Neural cell (in vitro differentiated cells): ENCODE results near the gene RCSD1. TPM values are rescaled to one million over a fixed set of nuclear protein-coding genes. Genes with fewer than 3 reads are reported as not detected.

Source experiments
- H2AFZ ChIP-seq: fragments of 200-600, 300-800 bp; sonication (generic), shearing (Covaris generic); 2 replicates; pipeline ENCODE4 v1.6.0; 2014; ENCODE audit warnings: low read depth, mild to moderate bottlenecking, antibody characterized with exemption, low read length, moderate library complexity
- H3F3A ChIP-seq: fragments of 200-600 bp; shearing (Covaris generic); 2 replicates; pipeline ENCODE4 v1.6.1; 2016; ENCODE audit warnings: mild to moderate bottlenecking, moderate library complexity, mixed read lengths, antibody characterized with exemption, low read length; ENCODE audit not compliant: insufficient read depth, poor library complexity, severe bottlenecking
- H3K27ac ChIP-seq: fragments of 200-600, 300-800 bp; sonication (generic), shearing (Covaris generic); 2 replicates; pipeline ENCODE4 v1.5.1; 2014; ENCODE audit warnings: mild to moderate bottlenecking, low read length, moderate library complexity
- H3K27me3 ChIP-seq: fragments of 300-800, 200-600 bp; sonication (generic), shearing (Covaris generic); 2 replicates; pipeline ENCODE4 v1.6.0; 2014; ENCODE audit warnings: mild to moderate bottlenecking, low read depth, low read length, moderate library complexity; ENCODE audit not compliant: insufficient read depth
- H3K36me3 ChIP-seq: fragments of 300-800, 200-600 bp; sonication (generic), shearing (Covaris generic); 2 replicates; pipeline ENCODE4 v1.5.1; 2014; ENCODE audit warnings: mild to moderate bottlenecking, antibody characterized with exemption, low read length, moderate library complexity; ENCODE audit not compliant: insufficient read depth
- H3K4me2 ChIP-seq: fragments of 300-800, 200-600 bp; sonication (generic), shearing (Covaris generic); 2 replicates; pipeline ENCODE4 v1.6.0; 2014; ENCODE audit warnings: mild to moderate bottlenecking, low read length
- H3K4me3 ChIP-seq: fragments of 300-800, 200-600 bp; sonication (generic), shearing (Covaris generic); 2 replicates; pipeline ENCODE4 v1.5.1; 2014; ENCODE audit warnings: mild to moderate bottlenecking, low read length, moderate library complexity
- H3K79me2 ChIP-seq: fragments of 200-600 bp; shearing (Covaris generic); replicated peaks from 2 replicates; pipeline ENCODE4 v1.6.0; 2014; ENCODE audit warnings: mild to moderate bottlenecking, low read length, moderate library complexity; ENCODE audit not compliant: insufficient read depth
- H3K9ac ChIP-seq: fragments of 300-800, 200-600 bp; sonication (generic), shearing (Covaris generic); 2 replicates; pipeline ENCODE4 v1.6.1; 2016; ENCODE audit warnings: mild to moderate bottlenecking, low read length, mixed read lengths
- H3K9me2 ChIP-seq: fragments of 200-600 bp; shearing (Covaris generic); 2 replicates; pipeline ENCODE4 v1.6.1; 2016; ENCODE audit warnings: mild to moderate bottlenecking, low read length, mixed read lengths; ENCODE audit not compliant: insufficient read depth
- H3K9me3 ChIP-seq: fragments of 200-600, 300-800 bp; sonication (generic), shearing (Covaris generic); 2 replicates; pipeline ENCODE4 v1.6.1; 2016; ENCODE audit warnings: mild to moderate bottlenecking, mixed run types, low read length, moderate library complexity, mixed read lengths
- H4K20me1 ChIP-seq: fragments of 200-600 bp; shearing (Covaris generic); 2 replicates; pipeline ENCODE4 v1.6.1; 2016; ENCODE audit warnings: mild to moderate bottlenecking, mixed run types; ENCODE audit not compliant: insufficient read depth
- EP300 ChIP-seq: fragments of 450-650 bp; conservative IDR thresholded peaks from 2 replicates; pipeline ENCODE4 v1.6.1; 2014; ENCODE audit warnings: antibody characterized with exemption, mild to moderate bottlenecking, moderate library complexity; ENCODE audit not compliant: poor library complexity, severe bottlenecking
- EZH2 ChIP-seq: fragments of 200-600, 300-800 bp; shearing (Covaris generic), sonication (generic); IDR thresholded peaks from 2 replicates; pipeline ENCODE4 v1.6.1; 2014; ENCODE audit warnings: antibody characterized with exemption, low read length, borderline replicate concordance, mild to moderate bottlenecking; ENCODE audit not compliant: insufficient read depth, poor library complexity, severe bottlenecking
- MXI1 ChIP-seq: fragments of 450-650 bp; conservative IDR thresholded peaks from 2 replicates; pipeline ENCODE4 v1.6.1; 2014; ENCODE audit warnings: antibody characterized with exemption, mild to moderate bottlenecking; ENCODE audit not compliant: poor library complexity, severe bottlenecking
- POLR2AphosphoS5 ChIP-seq: IDR thresholded peaks from 2 replicates; pipeline ENCODE4 v1.6.1; 2012
- RAD21 ChIP-seq: fragments of 450-650 bp; conservative IDR thresholded peaks from 2 replicates; pipeline ENCODE4 v1.6.1; 2014; ENCODE audit warnings: antibody characterized with exemption, mild to moderate bottlenecking, moderate library complexity
- SMC3 ChIP-seq: fragments of 450-650 bp; conservative IDR thresholded peaks from 2 replicates; pipeline ENCODE4 v1.6.1; 2014; ENCODE audit warnings: antibody characterized with exemption, mild to moderate bottlenecking, moderate library complexity; ENCODE audit not compliant: poor library complexity
- TAF1 ChIP-seq: IDR thresholded peaks from 2 replicates; pipeline ENCODE4 v1.6.1; 2012; ENCODE audit warnings: low read depth
- polyA plus RNA-seq: library from polyadenylated mRNA; depleted of rRNA; stranded (reverse); fragments of >200 nt; gene quantifications from 2 replicates; pipeline ENCODE4 v1.2.3, GENCODE V29; 2014
- TF ChIP-seq, protein P1 (sequence below): IDR thresholded peaks from 2 replicates; pipeline ENCODE4 v1.6.1; 2012; ENCODE audit warnings: borderline replicate concordance
- TF ChIP-seq, protein P2 (sequence below): fragments of 450-650 bp; IDR thresholded peaks from 2 replicates; pipeline ENCODE4 v1.5.1; 2014; ENCODE audit warnings: antibody characterized with exemption, mild to moderate bottlenecking, moderate library complexity; ENCODE audit not compliant: poor library complexity, severe bottlenecking

Gene RCSD1
- polyA plus RNA-seq, 1 donor from 2014 or later, result not detected

DNA sequence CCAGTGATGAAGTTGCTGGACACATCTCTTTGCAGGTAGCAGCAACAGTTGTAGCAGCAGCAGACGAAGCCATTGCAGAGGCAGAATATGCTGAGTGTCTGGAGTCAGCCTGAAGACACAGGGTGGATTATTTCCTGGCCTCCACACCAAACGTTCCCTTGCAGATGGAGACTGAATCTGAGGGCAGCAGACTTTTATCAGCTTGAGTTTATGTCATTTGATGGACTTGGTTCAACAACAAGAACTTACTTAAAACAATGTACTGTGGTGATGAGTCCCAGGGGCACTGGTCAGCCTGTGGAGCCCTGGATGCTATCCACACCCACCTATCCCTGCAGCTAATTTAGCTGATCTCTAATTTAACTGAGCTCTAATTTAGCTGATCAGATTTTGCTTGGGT is 74.7 kb downstream of the RCSD1 start:
- Histone ChIP-seq H3F3A (no peaks in the 10 kb centered on the region), H3K9me2 (no peaks in the 10 kb centered on the region), H3K4me2 (no peak overlapping the region), H2AFZ (no peak overlapping the region), H3K27me3 (no peaks in the 10 kb centered on the region), H3K36me3 (no peaks in the 10 kb centered on the region), H3K9ac (no peak overlapping the region), H3K4me3 (no peak overlapping the region), H4K20me1 (no peaks in the 10 kb centered on the region), H3K79me2 (no peaks in the 10 kb centered on the region), H3K9me3 (no peaks in the 10 kb centered on the region), H3K27ac (no peak overlapping the region)
- TF ChIP-seq, protein P1, sequence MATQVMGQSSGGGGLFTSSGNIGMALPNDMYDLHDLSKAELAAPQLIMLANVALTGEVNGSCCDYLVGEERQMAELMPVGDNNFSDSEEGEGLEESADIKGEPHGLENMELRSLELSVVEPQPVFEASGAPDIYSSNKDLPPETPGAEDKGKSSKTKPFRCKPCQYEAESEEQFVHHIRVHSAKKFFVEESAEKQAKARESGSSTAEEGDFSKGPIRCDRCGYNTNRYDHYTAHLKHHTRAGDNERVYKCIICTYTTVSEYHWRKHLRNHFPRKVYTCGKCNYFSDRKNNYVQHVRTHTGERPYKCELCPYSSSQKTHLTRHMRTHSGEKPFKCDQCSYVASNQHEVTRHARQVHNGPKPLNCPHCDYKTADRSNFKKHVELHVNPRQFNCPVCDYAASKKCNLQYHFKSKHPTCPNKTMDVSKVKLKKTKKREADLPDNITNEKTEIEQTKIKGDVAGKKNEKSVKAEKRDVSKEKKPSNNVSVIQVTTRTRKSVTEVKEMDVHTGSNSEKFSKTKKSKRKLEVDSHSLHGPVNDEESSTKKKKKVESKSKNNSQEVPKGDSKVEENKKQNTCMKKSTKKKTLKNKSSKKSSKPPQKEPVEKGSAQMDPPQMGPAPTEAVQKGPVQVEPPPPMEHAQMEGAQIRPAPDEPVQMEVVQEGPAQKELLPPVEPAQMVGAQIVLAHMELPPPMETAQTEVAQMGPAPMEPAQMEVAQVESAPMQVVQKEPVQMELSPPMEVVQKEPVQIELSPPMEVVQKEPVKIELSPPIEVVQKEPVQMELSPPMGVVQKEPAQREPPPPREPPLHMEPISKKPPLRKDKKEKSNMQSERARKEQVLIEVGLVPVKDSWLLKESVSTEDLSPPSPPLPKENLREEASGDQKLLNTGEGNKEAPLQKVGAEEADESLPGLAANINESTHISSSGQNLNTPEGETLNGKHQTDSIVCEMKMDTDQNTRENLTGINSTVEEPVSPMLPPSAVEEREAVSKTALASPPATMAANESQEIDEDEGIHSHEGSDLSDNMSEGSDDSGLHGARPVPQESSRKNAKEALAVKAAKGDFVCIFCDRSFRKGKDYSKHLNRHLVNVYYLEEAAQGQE, result no peak
- no peak for TF ChIP-seq RAD21
- TF ChIP-seq MXI1, result no peak
- TF ChIP-seq, protein P2, sequence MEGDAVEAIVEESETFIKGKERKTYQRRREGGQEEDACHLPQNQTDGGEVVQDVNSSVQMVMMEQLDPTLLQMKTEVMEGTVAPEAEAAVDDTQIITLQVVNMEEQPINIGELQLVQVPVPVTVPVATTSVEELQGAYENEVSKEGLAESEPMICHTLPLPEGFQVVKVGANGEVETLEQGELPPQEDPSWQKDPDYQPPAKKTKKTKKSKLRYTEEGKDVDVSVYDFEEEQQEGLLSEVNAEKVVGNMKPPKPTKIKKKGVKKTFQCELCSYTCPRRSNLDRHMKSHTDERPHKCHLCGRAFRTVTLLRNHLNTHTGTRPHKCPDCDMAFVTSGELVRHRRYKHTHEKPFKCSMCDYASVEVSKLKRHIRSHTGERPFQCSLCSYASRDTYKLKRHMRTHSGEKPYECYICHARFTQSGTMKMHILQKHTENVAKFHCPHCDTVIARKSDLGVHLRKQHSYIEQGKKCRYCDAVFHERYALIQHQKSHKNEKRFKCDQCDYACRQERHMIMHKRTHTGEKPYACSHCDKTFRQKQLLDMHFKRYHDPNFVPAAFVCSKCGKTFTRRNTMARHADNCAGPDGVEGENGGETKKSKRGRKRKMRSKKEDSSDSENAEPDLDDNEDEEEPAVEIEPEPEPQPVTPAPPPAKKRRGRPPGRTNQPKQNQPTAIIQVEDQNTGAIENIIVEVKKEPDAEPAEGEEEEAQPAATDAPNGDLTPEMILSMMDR, result no peak
- TF ChIP-seq SMC3, result no peak
- TF ChIP-seq TAF1, result no peak
- TF ChIP-seq POLR2AphosphoS5, result no peak
- TF ChIP-seq EZH2, result no peak
- TF ChIP-seq EP300, result no peak

DNA sequence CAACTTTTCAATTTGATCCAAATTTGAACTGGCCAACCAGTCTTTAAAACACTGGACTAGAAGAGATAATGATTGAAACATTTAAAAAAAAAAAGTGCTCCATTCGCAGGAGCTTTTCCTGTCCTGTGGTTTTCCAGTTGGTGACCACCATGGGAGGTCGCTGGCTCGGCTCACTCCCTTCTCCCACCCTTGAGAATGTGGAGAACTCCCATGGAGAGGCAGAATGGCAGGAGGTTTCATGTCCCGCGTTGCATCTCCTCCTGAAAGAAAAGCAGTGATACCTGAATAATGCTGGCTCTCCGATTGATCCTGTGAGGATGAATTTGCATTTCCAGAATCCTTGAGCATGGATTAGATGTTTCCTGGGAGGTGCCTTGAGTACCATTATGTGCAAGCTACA is 75.2 kb downstream of the RCSD1 start:
- Histone ChIP-seq H2AFZ (no peak overlapping the region), H3F3A (no peaks in the 10 kb centered on the region), H3K79me2 (no peaks in the 10 kb centered on the region), H3K9me2 (no peaks in the 10 kb centered on the region), H4K20me1 (no peaks in the 10 kb centered on the region), H3K4me2 (no peak overlapping the region), H3K4me3 (no peak overlapping the region), H3K27ac (no peak overlapping the region), H3K27me3 (no peaks in the 10 kb centered on the region), H3K36me3 (no peaks in the 10 kb centered on the region), H3K9ac (no peak overlapping the region), H3K9me3 (no peaks in the 10 kb centered on the region)
- TF ChIP-seq SMC3, result no peak

DNA sequence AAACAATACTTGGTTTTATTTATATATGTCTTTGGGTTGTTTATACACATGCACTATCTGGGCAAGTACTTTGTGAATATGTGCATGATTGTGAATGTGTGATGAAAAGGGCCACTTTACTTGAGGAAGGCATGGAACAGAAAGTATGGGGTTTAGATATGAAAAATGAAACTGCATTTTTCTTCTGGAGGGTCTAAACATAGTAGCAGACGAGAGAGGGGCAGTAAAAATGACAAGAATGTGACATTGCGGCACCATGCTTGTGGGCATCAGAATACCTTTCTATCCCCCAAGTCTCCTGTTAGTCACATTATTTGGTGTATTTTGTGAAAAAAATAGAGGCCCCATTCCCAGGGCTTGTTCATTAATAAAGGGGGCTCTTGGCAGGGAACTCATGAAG is 76.3 kb downstream of the RCSD1 start:
- H3K79me2 ChIP-seq, result no peaks in the 10 kb centered on the region
- H3K27me3 ChIP-seq, result no peaks in the 10 kb centered on the region
- H3K9me3 ChIP-seq, result no peaks in the 10 kb centered on the region
- no peaks in the 10 kb centered on the region for H3K9me2 ChIP-seq
- no peak overlapping the region for H2AFZ ChIP-seq
- no peak for TF ChIP-seq MXI1
- no peak for TF ChIP-seq RAD21
- TF ChIP-seq EZH2, result no peak
- no peak for TF ChIP-seq EP300
- TF ChIP-seq, protein P2, result no peak
- no peak overlapping the region for H3K9ac ChIP-seq
- no peak overlapping the region for H3K4me2 ChIP-seq
- no peak overlapping the region for H3K4me3 ChIP-seq
- no peaks in the 10 kb centered on the region for H4K20me1 ChIP-seq
- no peak overlapping the region for H3K27ac ChIP-seq
- no peaks in the 10 kb centered on the region for H3K36me3 ChIP-seq
- H3F3A ChIP-seq, result no peaks in the 10 kb centered on the region
